Activated CD4-positive, alpha-beta T cell treated with anti-CD3 and anti-CD28 coated beads, Interleukin-2, amount 10 ng/mL, durations not matched to agents 24 days and 14 days (primary cell): ENCODE measurements around the gene CRABP1. TPM values are rescaled to one million over a fixed set of nuclear protein-coding genes. Genes with fewer than 3 reads are reported as not detected.

Experiments used
- DNase-seq: peaks from one replicate; pipeline ENCODE4 v3.0.0; 2022
- H3K27ac Mint-ChIP-seq: one replicate; pipeline ENCODE4 v1.8.0; 2022; ENCODE audit warnings: mild to moderate bottlenecking, mixed read lengths
- H3K27me3 Mint-ChIP-seq: one replicate; pipeline ENCODE4 v1.8.0; 2022; ENCODE audit warnings: mixed read lengths
- H3K36me3 Mint-ChIP-seq: one replicate; pipeline ENCODE4 v1.8.0; 2022; ENCODE audit warnings: low read depth, mild to moderate bottlenecking, mixed read lengths
- H3K4me1 Mint-ChIP-seq: one replicate; pipeline ENCODE4 v1.8.0; 2021; ENCODE audit warnings: mixed read lengths
- H3K4me3 Mint-ChIP-seq: one replicate; pipeline ENCODE4 v1.8.0; 2022; ENCODE audit warnings: mild to moderate bottlenecking, moderate library complexity, mixed read lengths
- H3K9me3 Mint-ChIP-seq: one replicate; pipeline ENCODE4 v1.8.0; 2021; ENCODE audit warnings: mixed read lengths
- intact Hi-C: fragments of 100-400 bp; cut with micrococcal nuclease; formaldehyde crosslinking; loops from one replicate; pipeline ENCODE4 v1.15.1; 2023
- total RNA-seq: library from RNA; stranded (reverse); gene quantifications from 2 replicates; pipeline ENCODE4 v1.2.3, GENCODE V29; 2022

The CRABP1 gene
- total RNA-seq, 1 donor from 2014 or later: not detected

- Mint-ChIP-seq H3K9me3 (no peaks in the 10 kb centered on the region), H3K4me1 (no peaks in the 10 kb centered on the region), H3K36me3 (no peaks in the 10 kb centered on the region), H3K4me3 (no peak overlapping the region), H3K27me3 (peaks cover 4% of the 10 kb centered on the region), H3K27ac (no peak overlapping the region)
- no peak for DNase-seq
- intact Hi-C loops: no loop called here
These were observed 28.9 kb upstream of the CRABP1 start for GRCh38 chr15:78311292-78311691.

GRCh38 chr15:78312536-78312935, 27.6 kb upstream of the CRABP1 start:
- Mint-ChIP-seq H3K27ac (no peak overlapping the region), H3K27me3 (peaks cover 3% of the 10 kb centered on the region), H3K4me3 (no peak overlapping the region), H3K9me3 (no peaks in the 10 kb centered on the region), H3K36me3 (no peaks in the 10 kb centered on the region), H3K4me1 (no peaks in the 10 kb centered on the region)
- DNase-seq: no peak
- intact Hi-C loops: no loop called here

- intact Hi-C loops: no loop called here
- H3K9me3 Mint-ChIP-seq: no peaks in the 10 kb centered on the region
These were observed 27.2 kb upstream of the CRABP1 start for GRCh38 chr15:78312957-78313356.

GRCh38 chr15:78313383-78313782, 26.8 kb upstream of the CRABP1 start:
- Mint-ChIP-seq H3K36me3 (no peaks in the 10 kb centered on the region), H3K9me3 (no peaks in the 10 kb centered on the region), H3K27me3 (peaks cover 1% of the 10 kb centered on the region), H3K4me1 (no peaks in the 10 kb centered on the region), H3K4me3 (no peak overlapping the region), H3K27ac (no peak overlapping the region)
- DNase-seq: no peak
- intact Hi-C loops: no loop called here

More at GRCh38 chr15:78312957-78313356, 27.2 kb upstream of the CRABP1 start:
- no peak for DNase-seq
- H3K27me3 Mint-ChIP-seq: peaks cover 3% of the 10 kb centered on the region
- no peaks in the 10 kb centered on the region for H3K4me1 Mint-ChIP-seq
- H3K4me3 Mint-ChIP-seq: no peak overlapping the region
- no peaks in the 10 kb centered on the region for H3K36me3 Mint-ChIP-seq
- H3K27ac Mint-ChIP-seq: no peak overlapping the region

- H3K4me3 Mint-ChIP-seq: no peak overlapping the region
These were observed 26.0 kb upstream of the CRABP1 start for GRCh38 chr15:78314181-78314581.

GRCh38 chr15:78315686-78316282, 24.4 kb upstream of the CRABP1 start:
- no peak for DNase-seq
- Mint-ChIP-seq H3K4me1 (no peaks in the 10 kb centered on the region), H3K27ac (no peak overlapping the region), H3K9me3 (no peaks in the 10 kb centered on the region), H3K27me3 (peaks cover 1% of the 10 kb centered on the region), H3K4me3 (no peak overlapping the region), H3K36me3 (no peaks in the 10 kb centered on the region)
- intact Hi-C loops: no loop called here

More at GRCh38 chr15:78314181-78314581, 26.0 kb upstream of the CRABP1 start:
- Mint-ChIP-seq H3K36me3 (no peaks in the 10 kb centered on the region), H3K9me3 (no peaks in the 10 kb centered on the region), H3K27me3 (peaks cover 1% of the 10 kb centered on the region), H3K27ac (no peak overlapping the region), H3K4me1 (no peaks in the 10 kb centered on the region)
- no peak for DNase-seq
- intact Hi-C loops: no loop called here

GRCh38 chr15:78316283-78317083, 23.7 kb upstream of the CRABP1 start:
- no peak for DNase-seq
- peaks cover 1% of the 10 kb centered on the region for H3K27me3 Mint-ChIP-seq
- no peaks in the 10 kb centered on the region for H3K36me3 Mint-ChIP-seq
- H3K9me3 Mint-ChIP-seq: no peaks in the 10 kb centered on the region
- H3K4me3 Mint-ChIP-seq: no peak overlapping the region
- no peaks in the 10 kb centered on the region for H3K4me1 Mint-ChIP-seq
- intact Hi-C loops: no loop called here
- no peak overlapping the region for H3K27ac Mint-ChIP-seq

GRCh38 chr15:78317145-78317836, 22.9 kb upstream of the CRABP1 start:
- no peak for DNase-seq
- Mint-ChIP-seq H3K27ac (no peak overlapping the region), H3K9me3 (no peaks in the 10 kb centered on the region), H3K27me3 (peaks cover 1% of the 10 kb centered on the region), H3K4me3 (no peak overlapping the region), H3K36me3 (no peaks in the 10 kb centered on the region), H3K4me1 (no peaks in the 10 kb centered on the region)
- intact Hi-C loops: no loop called here

- H3K4me1 Mint-ChIP-seq: no peaks in the 10 kb centered on the region
- no peaks in the 10 kb centered on the region for H3K36me3 Mint-ChIP-seq
- no peaks in the 10 kb centered on the region for H3K9me3 Mint-ChIP-seq
- peaks cover 8% of the 10 kb centered on the region for H3K27me3 Mint-ChIP-seq
- no peak overlapping the region for H3K4me3 Mint-ChIP-seq
- H3K27ac Mint-ChIP-seq: no peak overlapping the region
- DNase-seq: no peak
- intact Hi-C loops: no loop called here
These were observed 20.6 kb upstream of the CRABP1 start for GRCh38 chr15:78319588-78319987.

GRCh38 chr15:78320183-78320582, 20.0 kb upstream of the CRABP1 start:
- Mint-ChIP-seq H3K9me3 (no peaks in the 10 kb centered on the region), H3K4me1 (no peaks in the 10 kb centered on the region), H3K4me3 (no peak overlapping the region), H3K27ac (no peak overlapping the region), H3K36me3 (no peaks in the 10 kb centered on the region), H3K27me3 (peaks cover 8% of the 10 kb centered on the region)
- DNase-seq: no peak
- intact Hi-C loops: no loop called here

- DNase-seq: no peak
- Mint-ChIP-seq H3K27ac (no peak overlapping the region), H3K9me3 (no peaks in the 10 kb centered on the region), H3K4me3 (no peak overlapping the region), H3K27me3 (peaks cover 8% of the 10 kb centered on the region), H3K4me1 (no peaks in the 10 kb centered on the region), H3K36me3 (no peaks in the 10 kb centered on the region)
- intact Hi-C loops: no loop called here
These were observed 19.0 kb upstream of the CRABP1 start for GRCh38 chr15:78321041-78321570.

- H3K4me1 Mint-ChIP-seq: no peaks in the 10 kb centered on the region
- H3K4me3 Mint-ChIP-seq: no peak overlapping the region
- no peaks in the 10 kb centered on the region for H3K36me3 Mint-ChIP-seq
- H3K27ac Mint-ChIP-seq: no peak overlapping the region
- intact Hi-C loops: no loop called here
- no peak for DNase-seq
- no peaks in the 10 kb centered on the region for H3K9me3 Mint-ChIP-seq
- H3K27me3 Mint-ChIP-seq: peaks cover 8% of the 10 kb centered on the region
These were observed 18.4 kb upstream of the CRABP1 start for GRCh38 chr15:78321786-78322185.

GRCh38 chr15:78322243-78322642, 17.9 kb upstream of the CRABP1 start:
- Mint-ChIP-seq H3K9me3 (no peaks in the 10 kb centered on the region), H3K27me3 (peaks cover 10% of the 10 kb centered on the region), H3K4me1 (no peaks in the 10 kb centered on the region), H3K27ac (no peak overlapping the region), H3K36me3 (no peaks in the 10 kb centered on the region), H3K4me3 (no peak overlapping the region)
- intact Hi-C loops: no loop called here
- DNase-seq: no peak
